ENCODE data around the gene RGPD3. TPM values are rescaled to one million over a fixed set of nuclear protein-coding genes. Genes with fewer than 3 reads are reported as not detected.
"Not testable (repeated sequence)": the region's sequence is repeated elsewhere in the genome, so short reads cannot be mapped to it uniquely, and the experiment has no call there.

The RGPD3 gene
- total and polyA plus RNA-seq, 2 experiments from 2014 or later, result 0.27 TPM; not detected in 1

DNA sequence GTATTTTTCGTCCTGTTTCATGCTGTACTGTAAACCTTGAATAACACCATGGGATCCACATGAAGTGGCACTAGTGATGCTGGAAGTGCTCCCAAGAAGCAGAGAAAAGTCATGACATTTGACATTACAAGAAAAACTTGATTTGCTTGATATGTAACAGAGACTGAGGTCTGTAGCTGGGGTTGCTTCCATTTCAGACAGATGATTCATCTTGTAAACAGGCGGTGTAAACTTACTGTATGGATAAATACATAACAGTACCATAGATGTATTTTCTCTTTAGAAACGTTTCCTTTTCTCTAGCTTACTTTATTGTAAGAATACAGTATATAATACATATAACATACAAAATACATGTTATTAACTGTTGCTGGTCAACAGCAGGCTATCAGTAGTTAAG is 88.6 kb downstream of the RGPD3 start:
- 90% methylated on average over 3 of the region's 3 CpGs for WGBS (ENCODE audit: low lambda C conversion rate, missing lambda C conversion rate)
- not testable (repeated sequence) for H3K27ac ChIP-seq; H3K9me3 ChIP-seq (ENCODE audit: low read depth); H3K79me2 ChIP-seq; H3K4me2 ChIP-seq; H3K4me1 ChIP-seq (ENCODE audit: insufficient read depth); DNase-seq (ENCODE audit: low spot score); H4K20me1 ChIP-seq (ENCODE audit: insufficient read depth, poor library complexity, severe bottlenecking); H3K36me3 ChIP-seq (replicated peaks; ENCODE audit: insufficient read depth, low read depth); H2AFZ ChIP-seq; H3K27me3 ChIP-seq; H3K9me2 ChIP-seq (replicated peaks; ENCODE audit: insufficient read depth); H3K4me3 ChIP-seq

DNA sequence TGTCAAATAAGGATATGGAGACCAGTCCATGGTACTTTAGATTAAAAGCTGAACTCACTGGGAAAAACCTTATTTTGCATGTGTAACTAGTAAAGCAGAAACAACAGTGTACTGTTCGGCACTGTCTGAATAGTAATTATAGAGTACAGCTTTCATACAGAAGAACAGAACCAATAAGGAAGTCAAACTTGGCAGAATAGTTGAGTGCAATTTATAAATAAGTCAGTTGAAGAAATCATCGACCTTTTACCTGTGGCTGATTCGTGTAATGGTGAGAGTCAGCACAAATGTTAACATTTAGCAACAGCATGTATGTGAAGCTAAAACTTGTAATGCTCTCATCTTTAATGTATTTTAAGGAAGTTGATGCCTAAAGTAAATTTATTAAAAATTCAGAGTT is 99.0 kb downstream of the RGPD3 start:
- 83% methylated on average over 2 of the region's 3 CpGs for WGBS (ENCODE audit: low lambda C conversion rate, missing lambda C conversion rate)
- H3K36me3 ChIP-seq (replicated peaks; ENCODE audit: insufficient read depth, low read depth); DNase-seq (ENCODE audit: low spot score); H4K20me1 ChIP-seq (ENCODE audit: insufficient read depth, poor library complexity, severe bottlenecking); H3K4me1 ChIP-seq (ENCODE audit: insufficient read depth); H3K9me2 ChIP-seq (replicated peaks; ENCODE audit: insufficient read depth); H3K79me2 ChIP-seq; H3K4me2 ChIP-seq; H3K9me3 ChIP-seq (ENCODE audit: low read depth); H3K27ac ChIP-seq; H3K27me3 ChIP-seq; H2AFZ ChIP-seq; H3K4me3 ChIP-seq: not testable (repeated sequence)

GRCh38 chr2:106366204-106366885 is 101.9 kb downstream of the RGPD3 start:
- no peaks in the 10 kb centered on the region for H3K36me3 ChIP-seq (replicated peaks; ENCODE audit: insufficient read depth, low read depth)
- no peaks in the 10 kb centered on the region for H3K79me2 ChIP-seq
- TF ChIP-seq EZH2phosphoT487 (IDR thresholded peaks at IDR 0.05; ENCODE audit: low read depth, severe bottlenecking, unreplicated experiment) (no peak), EZH2 (IDR thresholded peaks at IDR 0.05; ENCODE audit: borderline replicate concordance) (no peak)
- TF ChIP-seq, protein P1, sequence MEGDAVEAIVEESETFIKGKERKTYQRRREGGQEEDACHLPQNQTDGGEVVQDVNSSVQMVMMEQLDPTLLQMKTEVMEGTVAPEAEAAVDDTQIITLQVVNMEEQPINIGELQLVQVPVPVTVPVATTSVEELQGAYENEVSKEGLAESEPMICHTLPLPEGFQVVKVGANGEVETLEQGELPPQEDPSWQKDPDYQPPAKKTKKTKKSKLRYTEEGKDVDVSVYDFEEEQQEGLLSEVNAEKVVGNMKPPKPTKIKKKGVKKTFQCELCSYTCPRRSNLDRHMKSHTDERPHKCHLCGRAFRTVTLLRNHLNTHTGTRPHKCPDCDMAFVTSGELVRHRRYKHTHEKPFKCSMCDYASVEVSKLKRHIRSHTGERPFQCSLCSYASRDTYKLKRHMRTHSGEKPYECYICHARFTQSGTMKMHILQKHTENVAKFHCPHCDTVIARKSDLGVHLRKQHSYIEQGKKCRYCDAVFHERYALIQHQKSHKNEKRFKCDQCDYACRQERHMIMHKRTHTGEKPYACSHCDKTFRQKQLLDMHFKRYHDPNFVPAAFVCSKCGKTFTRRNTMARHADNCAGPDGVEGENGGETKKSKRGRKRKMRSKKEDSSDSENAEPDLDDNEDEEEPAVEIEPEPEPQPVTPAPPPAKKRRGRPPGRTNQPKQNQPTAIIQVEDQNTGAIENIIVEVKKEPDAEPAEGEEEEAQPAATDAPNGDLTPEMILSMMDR (IDR thresholded peaks at IDR 0.05; ENCODE audit: poor library complexity), result no peak
- H3K9me3 ChIP-seq (ENCODE audit: low read depth), result no peaks in the 10 kb centered on the region
- WGBS (ENCODE audit: low lambda C conversion rate, missing lambda C conversion rate), result 54% methylated on average over 12 of the region's 12 CpGs
- H3K27ac ChIP-seq, result no peak overlapping the region
- no peaks in the 10 kb centered on the region for H3K9me2 ChIP-seq (replicated peaks; ENCODE audit: insufficient read depth)
- H3K4me2 ChIP-seq, result no peak overlapping the region
- H3K27me3 ChIP-seq, result no peaks in the 10 kb centered on the region
- no peak overlapping the region for H2AFZ ChIP-seq
- no peak overlapping the region for H3K4me3 ChIP-seq
- no peaks in the 10 kb centered on the region for H4K20me1 ChIP-seq (ENCODE audit: insufficient read depth, poor library complexity, severe bottlenecking)
- H3K4me1 ChIP-seq (ENCODE audit: insufficient read depth), result no peaks in the 10 kb centered on the region
- no peak for DNase-seq (ENCODE audit: low spot score)

- no peaks in the 10 kb centered on the region for H3K9me3 ChIP-seq (ENCODE audit: low read depth)
- 97% methylated on average over 2 of the region's 2 CpGs for WGBS (ENCODE audit: low lambda C conversion rate, missing lambda C conversion rate)
- no peak overlapping the region for H3K4me2 ChIP-seq
- H3K36me3 ChIP-seq (replicated peaks; ENCODE audit: insufficient read depth, low read depth), result no peaks in the 10 kb centered on the region
- no peaks in the 10 kb centered on the region for H3K27me3 ChIP-seq
- no peaks in the 10 kb centered on the region for H3K79me2 ChIP-seq
- TF ChIP-seq, protein P1 (IDR thresholded peaks at IDR 0.05; ENCODE audit: poor library complexity), result no peak
- TF ChIP-seq EZH2 (IDR thresholded peaks at IDR 0.05; ENCODE audit: borderline replicate concordance), result no peak
- TF ChIP-seq EZH2phosphoT487 (IDR thresholded peaks at IDR 0.05; ENCODE audit: low read depth, severe bottlenecking, unreplicated experiment), result no peak
- H3K9me2 ChIP-seq (replicated peaks; ENCODE audit: insufficient read depth), result no peaks in the 10 kb centered on the region
- H3K4me1 ChIP-seq (ENCODE audit: insufficient read depth), result no peaks in the 10 kb centered on the region
- DNase-seq (ENCODE audit: low spot score), result no peak
- H3K27ac ChIP-seq, result no peak overlapping the region
- no peak overlapping the region for H2AFZ ChIP-seq
- no peaks in the 10 kb centered on the region for H4K20me1 ChIP-seq (ENCODE audit: insufficient read depth, poor library complexity, severe bottlenecking)
- H3K4me3 ChIP-seq, result no peak overlapping the region
These were observed 104.4 kb downstream of the RGPD3 start for GRCh38 chr2:106363791-106364190.
